Heart right ventricle (tissue), 16 donors: ENCODE results near the gene MEF2B. TPM values are rescaled to one million over a fixed set of nuclear protein-coding genes. Genes with fewer than 3 reads are reported as not detected.
"Not testable (repeated sequence)": the region's sequence is repeated elsewhere in the genome, so short reads cannot be mapped to it uniquely, and the experiment has no call there.

Experiments used
- ATAC-seq, 8 donors: fragments of 200-7000 bp; cut with Tn5 transposase; one replicate each; pipeline ENCODE4 v1.9.1; 2020; ENCODE audit warnings: mild to moderate bottlenecking in 8 of 8, moderate library complexity in 8 of 8, moderate number of reproducible peaks in 1 of 8
- DNase-seq, 2 donors: peaks; one replicate each; pipeline ENCODE4 v3.0.0-alpha.2; 2020
- H3K27ac ChIP-seq, 10 donors: fragments of 200-600 bp; sonication (generic) in 2 of 10; one replicate each; pipeline versions ENCODE4 v1.5.0 to v1.8.0; 2020 to 2022; ENCODE audit warnings: mild to moderate bottlenecking in 3 of 10
- H3K27me3 ChIP-seq, 7 donors: fragments of 200-600 bp; one replicate each; pipeline ENCODE4 v1.8.0; 2021 to 2022; ENCODE audit warnings: mild to moderate bottlenecking in 2 of 7
- H3K36me3 ChIP-seq, 9 donors: fragments of 200-600 bp; sonication (generic) in 1 of 9; one replicate each; pipeline versions ENCODE4 v1.5.0 to v1.8.0; 2020 to 2022; ENCODE audit warnings: mild to moderate bottlenecking in 2 of 9
- H3K4me1 ChIP-seq, 9 donors: fragments of 200-600 bp; sonication (generic) in 1 of 9; one replicate each; pipeline versions ENCODE4 v1.5.0 to v1.8.0; 2020 to 2022; ENCODE audit warnings: mild to moderate bottlenecking in 4 of 9
- H3K4me3 ChIP-seq, 10 donors: fragments of 200-600 bp; sonication (generic) in 2 of 10; one replicate each; pipeline versions ENCODE4 v1.5.0 to v1.8.0; 2020 to 2022; ENCODE audit warnings: mild to moderate bottlenecking in 7 of 10, moderate library complexity in 2 of 10
- H3K9me3 ChIP-seq, 11 donors: fragments of 200-600 bp in 10 of 11; sonication (generic) in 2 of 11; one replicate each; pipeline versions ENCODE4 v1.5.0 to v1.8.0; 2013 to 2022; ENCODE audit warnings: mild to moderate bottlenecking in 2 of 11, control low read depth in 1 of 11, moderate library complexity in 1 of 11
- WGBS, 2 donors: extraction: QIAGEN DNeasy Blood & Tissue Kit; methylation state at CpG; one replicate each; pipeline ENCODE4 v1.1.7; 2013; ENCODE audit warnings: inconsistent platforms in 1 of 2; 5-methylcytosine and 5-hydroxymethylcytosine counted together
- intact Hi-C, 10 donors: fragments of 100-400 bp; cut with DNase I; formaldehyde crosslinking; loops; one replicate each; pipeline versions ENCODE4 v1.11.1 to v1.14.2; 2022
- polyA plus RNA-seq, 2 donors: library from polyadenylated mRNA; stranded (reverse); fragments of 200-250 nt; gene quantifications; one replicate each; pipeline ENCODE4 v1.2.3, GENCODE V29; 2013
- total RNA-seq, 10 donors: library from RNA; stranded (reverse); fragmentation: NEBNext Ultra II Directional in 3 of 10; extraction: Animal tissue kit (Norgen Biotek cat#: 25700) in 3 of 10; gene quantifications; one replicate each; pipeline versions ENCODE4 v1.2.1 to v1.2.4, GENCODE V29; 2021 to 2023
- TF ChIP-seq, protein P1 (sequence below), 9 donors: fragments of 200-600 bp; sonication (generic) in 2 of 9; IDR thresholded peaks; one replicate each; pipeline versions ENCODE4 v1.5.0 to v1.8.0; 2021 to 2022; ENCODE audit warnings: antibody characterized with exemption in 9 of 9, mild to moderate bottlenecking in 5 of 9, moderate library complexity in 1 of 9
- donor health status: Arrhythmogenic right ventricular cardiomyopathy.
- donor health status: ischemic (EF 13 %, LVEDD 7.1; RV severe dilation, severe dysfunction).
- donor health status: healthy with polysubstance abuse.
- donor health status: DM: no; HTN: yes; CAD: no.
- donor health status: DM: no; HTN: no; CAD: no.
- donor health status: ischemic (EF 25% LVEDD 6.9; RV normal size, moderate dysfunction).
- donor health status: ischemic (EF 25% LVEDD 5.7; RV mildly dilated, moderate dysfunction).
- donor health status: healthy.
- donor health status: DM: yes; HTN: yes; CAD: no.
- donor health status: Ischemic cardiomyopathy.
- donor health status: ischemic (EF 35%, LVEDD 5.7; RV mildly dilated, moderate dysfunction).
- donor health status: nonischemic (EF 11% LVEDD 7.7; RV severe dilation, severe dysfunction).
- donor health status: DM: yes; HTN: yes; CAD: no.
- donor health status: PGD.
- donor health status: ischemic (EF 29% LVEDD 5.4; RV normal size, mild dysfunction).
- donor health status: nonischemic (EF 23%, LVEDD 6.1; RV moderate dilation, normal function).

The MEF2B gene
- total and polyA plus RNA-seq, 12 donors, result 0.34 to 2.3 (median 0.54) TPM; not detected in 3

- ATAC-seq, result no peak
- 80 to 83% methylated on average over 11 of the region's 11 CpGs for WGBS, 2 donors
- H3K36me3 ChIP-seq, result peaks cover 0 to 36% (median 3%) of the 10 kb centered on the region in 9 donors
- TF ChIP-seq, protein P1, sequence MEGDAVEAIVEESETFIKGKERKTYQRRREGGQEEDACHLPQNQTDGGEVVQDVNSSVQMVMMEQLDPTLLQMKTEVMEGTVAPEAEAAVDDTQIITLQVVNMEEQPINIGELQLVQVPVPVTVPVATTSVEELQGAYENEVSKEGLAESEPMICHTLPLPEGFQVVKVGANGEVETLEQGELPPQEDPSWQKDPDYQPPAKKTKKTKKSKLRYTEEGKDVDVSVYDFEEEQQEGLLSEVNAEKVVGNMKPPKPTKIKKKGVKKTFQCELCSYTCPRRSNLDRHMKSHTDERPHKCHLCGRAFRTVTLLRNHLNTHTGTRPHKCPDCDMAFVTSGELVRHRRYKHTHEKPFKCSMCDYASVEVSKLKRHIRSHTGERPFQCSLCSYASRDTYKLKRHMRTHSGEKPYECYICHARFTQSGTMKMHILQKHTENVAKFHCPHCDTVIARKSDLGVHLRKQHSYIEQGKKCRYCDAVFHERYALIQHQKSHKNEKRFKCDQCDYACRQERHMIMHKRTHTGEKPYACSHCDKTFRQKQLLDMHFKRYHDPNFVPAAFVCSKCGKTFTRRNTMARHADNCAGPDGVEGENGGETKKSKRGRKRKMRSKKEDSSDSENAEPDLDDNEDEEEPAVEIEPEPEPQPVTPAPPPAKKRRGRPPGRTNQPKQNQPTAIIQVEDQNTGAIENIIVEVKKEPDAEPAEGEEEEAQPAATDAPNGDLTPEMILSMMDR (IDR thresholded peaks at IDR 0.05), result no peak
- no peak overlapping the region for H3K4me3 ChIP-seq
- H3K27me3 ChIP-seq, result no peaks in the 10 kb centered on the region
- intact Hi-C loops, result no loop called here
- H3K9me3 ChIP-seq, result peaks cover 0 to 13% (median 0%) of the 10 kb centered on the region in 11 donors
- H3K4me1 ChIP-seq, result no peaks in the 10 kb centered on the region
- DNase-seq, result no peak
- no peak overlapping the region for H3K27ac ChIP-seq
These were observed 18.6 kb downstream of the MEF2B start for GRCh38 chr19:19151418-19151817.

DNA sequence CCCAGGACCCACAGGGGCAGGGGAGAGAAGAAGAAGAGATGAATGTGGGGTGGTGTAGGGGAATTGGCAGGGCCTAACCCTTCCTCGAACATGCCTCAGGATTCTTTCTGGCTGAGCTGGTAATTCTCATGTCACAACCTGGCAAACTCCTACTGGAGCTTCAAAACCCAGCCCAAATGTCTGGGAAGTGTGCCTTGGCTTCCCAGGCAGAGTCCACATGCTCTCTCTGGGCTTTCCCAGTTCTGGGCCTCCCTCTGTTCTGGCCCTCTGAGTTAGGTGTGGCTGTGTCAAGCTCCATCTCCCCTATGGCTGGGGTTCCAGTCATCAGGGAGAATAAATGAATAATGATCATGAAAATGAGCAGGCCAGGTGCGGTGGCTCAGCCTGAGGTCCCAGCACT is 20.6 kb downstream of the MEF2B start:
- WGBS, 2 donors, result 94 to 95% methylated on average over 2 of the region's 2 CpGs
- Histone ChIP-seq H3K27ac (no peak overlapping the region), H3K9me3 (peaks cover 0 to 4% (median 0%) of the 10 kb centered on the region in 11 donors), H3K36me3 (peaks cover 0 to 33% (median 0%) of the 10 kb centered on the region in 9 donors), H3K4me3 (no peak overlapping the region), H3K4me1 (peaks cover 0 to 9% (median 4%) of the 10 kb centered on the region in 9 donors), H3K27me3 (no peaks in the 10 kb centered on the region)
- ATAC-seq, result no peak
- TF ChIP-seq, protein P1 (IDR thresholded peaks at IDR 0.05), result no peak
- DNase-seq, result no peak
- intact Hi-C loops, result loop anchor here in 4 of 10 donors (5.0 to 10.0 kb wide), 4 partner anchors 73 to 195 kb away; no protein-coding TSS in a partner anchor

GRCh38 chr19:19148504-19148903 is 21.6 kb downstream of the MEF2B start:
- H3K4me3 ChIP-seq, H3K27me3 ChIP-seq, H3K4me1 ChIP-seq, DNase-seq, H3K9me3 ChIP-seq, H3K27ac ChIP-seq, ATAC-seq: not testable (repeated sequence)
- intact Hi-C loops, result loop anchor here in 4 of 10 donors (5.0 to 10.0 kb wide), 4 partner anchors 74 to 196 kb away; no protein-coding TSS in a partner anchor
- 97% methylated on average over 8 of the region's 8 CpGs for WGBS, 2 donors
- H3K36me3 ChIP-seq, result peaks cover 0 to 33% (median 0%) of the 10 kb centered on the region in 9 donors

- H3K9me3 ChIP-seq, result peaks cover 0 to 4% (median 0%) of the 10 kb centered on the region in 11 donors
- no peak overlapping the region for H3K4me3 ChIP-seq
- no peak overlapping the region for H3K27ac ChIP-seq
- DNase-seq (no peak), ATAC-seq (no peak)
- H3K4me1 ChIP-seq, result peaks cover 0 to 9% (median 4%) of the 10 kb centered on the region in 9 donors
- 93 to 94% methylated on average over 5 of the region's 5 CpGs for WGBS, 2 donors
- intact Hi-C loops, result loop anchor here in 5 of 10 donors (2.0 to 10.0 kb wide), 5 partner anchors 27 to 197 kb away; no protein-coding TSS in a partner anchor
- peaks cover 0 to 33% (median 0%) of the 10 kb centered on the region in 9 donors for H3K36me3 ChIP-seq
- H3K27me3 ChIP-seq, result no peaks in the 10 kb centered on the region
- TF ChIP-seq, protein P1 (IDR thresholded peaks at IDR 0.05), result no peak
These were observed 22.7 kb downstream of the MEF2B start for GRCh38 chr19:19147344-19147743.

- peak in 1 of 8 donors; percentile 4 for ATAC-seq
- no peak overlapping the region for H3K4me3 ChIP-seq
- no peaks in the 10 kb centered on the region for H3K27me3 ChIP-seq
- peaks cover 0 to 33% (median 0%) of the 10 kb centered on the region in 9 donors for H3K36me3 ChIP-seq
- no peak overlapping the region for H3K27ac ChIP-seq
- H3K9me3 ChIP-seq, result peaks cover 0 to 4% (median 0%) of the 10 kb centered on the region in 11 donors
- H3K4me1 ChIP-seq, result peaks cover 0 to 9% (median 4%) of the 10 kb centered on the region in 9 donors
- no peak for DNase-seq
- TF ChIP-seq, protein P1 (IDR thresholded peaks at IDR 0.05), result no peak
- 97 to 100% methylated on average over 7 of the region's 7 CpGs for WGBS, 2 donors
- intact Hi-C loops, result loop anchor here in 5 of 10 donors (1.0 to 10.0 kb wide), 6 partner anchors 28 to 198 kb away; no protein-coding TSS in a partner anchor
These were observed 23.2 kb downstream of the MEF2B start for GRCh38 chr19:19146865-19147264.
